22Rv1 (cell line): ENCODE results near the gene WDR1.

Experiments used
- H3K27ac ChIP-seq: fragments of 450-650 bp; 2 replicates; pipeline ENCODE4 v1.5.1; 2017
- ZFX ChIP-seq: fragments of 450-650 bp; IDR thresholded peaks from 2 replicates; pipeline ENCODE4 v1.6.1; 2017; ENCODE audit warnings: antibody characterized with exemption, borderline replicate concordance
- TF ChIP-seq, protein P1 (sequence below): fragments of 450-650 bp; IDR thresholded peaks from 2 replicates; pipeline ENCODE4 v1.5.1; 2017; ENCODE audit warnings: mild to moderate bottlenecking

WDR1 gene

DNA sequence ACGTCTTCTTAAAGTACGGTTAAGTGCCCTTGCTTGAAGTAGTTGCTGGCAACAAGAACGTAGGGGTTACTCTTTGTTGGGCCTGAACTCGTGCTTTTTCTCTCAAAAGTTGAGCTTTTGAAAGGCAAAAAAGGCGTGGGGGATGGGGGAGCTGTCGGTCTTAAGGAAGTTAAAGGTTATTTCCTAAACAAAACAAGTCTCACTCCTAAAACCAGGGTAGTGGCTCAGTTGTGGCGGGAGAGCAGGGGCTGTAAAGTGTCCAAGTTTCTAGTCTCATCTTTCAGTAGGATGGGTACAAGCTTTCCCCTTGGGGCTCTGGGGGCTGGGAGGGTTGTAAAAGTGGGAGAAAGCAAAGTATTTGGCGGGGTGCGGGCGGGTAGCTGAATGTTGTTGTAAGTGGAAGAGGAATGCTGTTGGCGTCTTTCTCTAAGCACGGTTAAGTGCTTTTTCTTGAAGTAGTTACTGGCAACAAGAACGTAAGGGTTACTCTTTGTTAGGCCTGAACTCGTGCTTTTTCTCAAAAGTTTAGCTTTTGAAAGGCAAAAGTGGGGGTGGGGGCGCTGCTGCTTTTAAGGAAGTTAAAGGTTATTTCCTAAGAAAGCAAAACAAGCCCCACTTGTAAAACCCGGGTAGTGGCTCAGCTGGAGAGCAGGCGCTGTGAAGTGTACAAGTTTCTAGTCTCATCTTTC, 904 bp upstream of the WDR1 start:
- peak overlapping the region; percentile 84 for H3K27ac ChIP-seq
- TF ChIP-seq, protein P1, sequence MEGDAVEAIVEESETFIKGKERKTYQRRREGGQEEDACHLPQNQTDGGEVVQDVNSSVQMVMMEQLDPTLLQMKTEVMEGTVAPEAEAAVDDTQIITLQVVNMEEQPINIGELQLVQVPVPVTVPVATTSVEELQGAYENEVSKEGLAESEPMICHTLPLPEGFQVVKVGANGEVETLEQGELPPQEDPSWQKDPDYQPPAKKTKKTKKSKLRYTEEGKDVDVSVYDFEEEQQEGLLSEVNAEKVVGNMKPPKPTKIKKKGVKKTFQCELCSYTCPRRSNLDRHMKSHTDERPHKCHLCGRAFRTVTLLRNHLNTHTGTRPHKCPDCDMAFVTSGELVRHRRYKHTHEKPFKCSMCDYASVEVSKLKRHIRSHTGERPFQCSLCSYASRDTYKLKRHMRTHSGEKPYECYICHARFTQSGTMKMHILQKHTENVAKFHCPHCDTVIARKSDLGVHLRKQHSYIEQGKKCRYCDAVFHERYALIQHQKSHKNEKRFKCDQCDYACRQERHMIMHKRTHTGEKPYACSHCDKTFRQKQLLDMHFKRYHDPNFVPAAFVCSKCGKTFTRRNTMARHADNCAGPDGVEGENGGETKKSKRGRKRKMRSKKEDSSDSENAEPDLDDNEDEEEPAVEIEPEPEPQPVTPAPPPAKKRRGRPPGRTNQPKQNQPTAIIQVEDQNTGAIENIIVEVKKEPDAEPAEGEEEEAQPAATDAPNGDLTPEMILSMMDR: no peak
- TF ChIP-seq ZFX: no peak

DNA sequence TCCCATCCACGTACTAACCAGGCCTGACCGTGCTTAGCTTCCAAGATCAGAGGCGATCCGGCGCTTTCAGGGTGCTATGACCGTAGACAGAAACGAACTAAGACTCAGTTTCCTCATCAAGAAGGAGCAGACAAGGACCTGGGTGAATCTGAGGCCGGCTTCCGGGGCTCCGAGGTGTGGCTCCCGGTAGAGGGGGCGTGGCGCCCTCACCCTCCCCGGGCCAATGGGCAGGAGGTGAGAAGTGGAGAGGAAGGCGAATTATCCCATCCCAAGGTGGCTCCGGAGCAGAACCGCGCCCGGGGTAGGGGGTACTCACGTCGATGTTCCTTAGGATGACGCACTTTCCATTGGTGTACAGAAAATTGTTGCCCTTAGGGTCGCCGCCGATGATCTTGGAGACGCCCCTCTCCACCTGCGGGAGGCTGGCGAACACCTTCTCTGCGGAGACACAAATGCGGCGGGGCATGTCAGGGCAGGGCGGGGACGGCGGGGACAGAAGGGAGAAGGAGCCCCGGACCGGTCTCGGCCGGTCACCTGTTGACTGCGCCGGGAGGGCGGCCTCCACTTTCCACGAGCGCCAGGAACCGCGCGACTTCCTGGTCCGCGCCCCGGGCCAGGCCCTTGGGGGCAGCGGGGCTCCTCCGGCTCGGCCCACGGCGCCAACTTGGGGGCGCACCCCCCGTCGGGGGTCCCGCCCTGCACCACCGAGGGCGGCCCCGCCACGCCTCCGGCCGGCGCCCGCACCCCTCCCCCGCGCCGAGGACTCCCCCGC, 616 bp downstream of the WDR1 start:
- H3K27ac ChIP-seq: peak overlapping the region; percentile 84
- TF ChIP-seq ZFX: no peak
- TF ChIP-seq, protein P1: no peak

DNA sequence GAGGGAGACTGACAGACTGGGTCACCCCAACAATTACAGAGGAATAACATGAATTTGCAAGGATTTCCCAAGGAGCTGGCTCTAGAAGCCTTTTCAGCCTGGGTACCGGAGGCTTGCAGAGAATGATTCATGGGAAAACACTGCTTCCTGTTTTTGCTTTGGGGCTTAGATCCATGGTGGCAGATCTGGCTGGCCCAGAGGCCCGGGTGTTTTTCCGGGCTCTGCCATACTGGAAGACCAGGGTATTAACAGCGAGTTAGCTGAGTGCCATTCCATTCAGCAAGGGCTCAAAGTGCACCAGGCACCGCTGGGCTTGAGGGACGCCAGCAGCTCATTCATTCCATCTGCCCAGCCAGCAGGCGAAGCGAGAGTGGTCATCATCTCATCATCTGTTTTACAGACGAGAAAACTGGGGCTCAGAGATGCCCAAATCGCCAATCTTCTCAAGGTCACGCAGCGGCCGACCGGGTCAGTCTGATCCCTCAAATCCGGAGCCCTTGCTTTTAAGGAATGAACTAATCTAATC, 1.3 kb downstream of the WDR1 start:
- TF ChIP-seq, protein P1: no peak
- TF ChIP-seq ZFX: no peak
- peak overlapping the region; percentile 84 for H3K27ac ChIP-seq

DNA sequence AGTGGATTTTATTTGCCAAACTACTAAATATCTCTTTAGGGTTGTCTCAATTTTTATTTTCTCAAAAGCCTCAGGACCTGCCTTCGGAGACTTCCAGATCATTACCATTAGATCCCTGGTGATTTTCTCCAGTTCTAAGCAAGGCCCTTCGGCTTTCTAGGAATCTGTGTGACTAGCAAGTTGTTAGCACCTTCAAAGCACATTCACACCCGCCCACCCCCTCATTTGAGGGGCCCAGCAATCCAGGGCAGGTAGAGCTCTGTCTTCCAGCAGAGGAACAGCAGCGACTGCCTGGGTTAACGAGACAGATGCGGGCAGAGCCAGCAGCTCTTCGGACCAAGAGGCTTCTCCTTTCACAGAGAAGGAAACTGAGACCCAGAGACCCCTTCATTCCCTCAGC, 2.0 kb downstream of the WDR1 start:
- no peak for TF ChIP-seq ZFX
- TF ChIP-seq, protein P1: no peak
- no peak overlapping the region for H3K27ac ChIP-seq

DNA sequence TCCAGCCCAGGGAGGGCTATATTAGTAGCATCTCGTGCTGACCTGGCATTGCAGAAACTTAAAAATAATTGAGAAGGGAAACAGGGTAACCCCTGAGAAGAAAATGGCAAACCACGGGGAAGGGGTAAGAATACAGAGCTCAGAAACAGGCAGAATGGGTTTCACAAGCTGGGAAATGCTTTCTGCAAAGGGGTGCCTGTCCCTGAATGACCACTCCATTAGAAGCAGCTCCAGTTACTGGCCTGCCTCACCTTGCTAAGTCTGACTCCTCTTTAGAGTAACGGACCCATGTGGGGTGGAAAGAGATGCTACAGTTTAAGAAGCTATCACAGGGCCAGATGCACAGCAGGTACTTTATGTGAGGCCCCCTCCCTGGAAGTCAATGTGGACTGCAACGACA, 2.5 kb downstream of the WDR1 start:
- TF ChIP-seq, protein P1: no peak
- TF ChIP-seq ZFX: no peak
- no peak overlapping the region for H3K27ac ChIP-seq

DNA sequence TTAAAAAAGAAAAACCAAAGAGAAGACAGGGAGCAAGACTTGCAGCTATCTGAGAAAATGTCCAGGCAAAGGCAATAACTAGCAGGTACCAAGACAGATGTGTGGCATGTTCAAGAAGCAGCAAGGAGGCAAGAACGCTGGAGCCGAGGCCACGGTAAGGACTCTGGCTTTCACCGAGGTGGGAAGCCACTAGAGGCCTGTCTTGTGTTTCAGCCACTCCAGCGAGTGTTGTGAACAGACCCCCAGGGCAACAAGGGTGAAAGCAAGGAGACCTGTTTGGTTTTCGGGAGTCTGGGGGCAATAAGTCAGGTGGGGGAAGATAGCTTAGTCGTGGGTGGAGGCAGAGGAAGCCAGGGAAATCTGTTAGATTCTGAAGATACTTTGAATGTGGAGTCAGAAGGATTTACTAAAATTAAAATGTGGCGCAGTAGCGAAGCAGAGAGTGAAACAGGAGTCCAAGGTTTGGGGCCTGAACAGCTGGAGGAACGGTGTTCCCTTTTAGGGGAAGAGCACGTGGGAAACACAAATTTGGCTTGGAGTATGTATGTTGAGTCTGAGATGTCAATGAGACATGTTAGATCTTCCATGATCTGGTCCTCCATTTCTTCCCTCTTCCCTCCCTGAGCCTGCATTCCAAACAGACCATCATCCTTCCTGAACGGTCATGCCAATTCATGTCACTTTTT, 3.1 kb downstream of the WDR1 start:
- TF ChIP-seq, protein P1: no peak
- TF ChIP-seq ZFX: no peak
- H3K27ac ChIP-seq: no peak overlapping the region
